ENCODE results near the gene SPAG16. TPM values are rescaled to one million over a fixed set of nuclear protein-coding genes. Genes with fewer than 3 reads are reported as not detected.

The SPAG16 gene
- total RNA-seq, 2 donors from 2014 or later: 5.3 to 6.6 TPM

DNA sequence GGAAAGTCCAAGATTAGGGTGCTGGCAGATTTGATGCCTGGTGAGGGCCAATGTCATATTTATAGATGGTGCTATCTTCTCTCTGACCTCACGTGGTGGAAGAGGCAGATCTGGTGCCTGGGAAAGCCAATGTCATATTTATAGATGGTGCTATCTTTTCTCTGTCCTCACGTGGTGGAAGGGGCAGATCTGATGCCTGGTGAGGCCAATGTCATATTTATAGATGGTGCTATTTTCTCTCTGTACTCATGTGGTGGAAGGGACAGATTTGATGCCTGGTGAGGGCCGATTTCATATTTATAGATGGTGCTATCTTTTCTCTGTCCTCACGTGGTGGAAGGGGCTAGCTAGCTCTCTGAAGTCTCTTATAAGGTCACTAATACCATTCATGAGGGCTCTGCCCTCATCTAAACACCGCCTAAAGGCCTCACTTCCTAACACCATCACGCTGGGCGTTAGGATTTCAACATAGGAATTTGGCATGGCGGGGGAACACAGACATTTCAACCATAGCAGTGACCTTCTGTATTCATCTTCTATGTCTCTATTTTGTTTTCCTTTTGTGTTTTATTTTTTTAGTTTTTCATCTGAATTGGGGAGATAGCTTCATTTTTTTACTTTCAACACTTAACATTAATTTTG, 278.4 kb downstream of the SPAG16 start:
- Mint-ChIP-seq H3K27ac (no peak overlapping the region), H3K27me3 (no peaks in the 10 kb centered on the region), H3K4me3 (no peak overlapping the region), H3K4me1 (ENCODE audit: low read depth in 2 of 2) (no peaks in the 10 kb centered on the region), H3K9me3 (peaks cover 20% of the 10 kb centered on the region), H3K36me3 (no peaks in the 10 kb centered on the region)
- no peak for DNase-seq (ENCODE audit: low spot score)
- ATAC-seq: no peak

DNA sequence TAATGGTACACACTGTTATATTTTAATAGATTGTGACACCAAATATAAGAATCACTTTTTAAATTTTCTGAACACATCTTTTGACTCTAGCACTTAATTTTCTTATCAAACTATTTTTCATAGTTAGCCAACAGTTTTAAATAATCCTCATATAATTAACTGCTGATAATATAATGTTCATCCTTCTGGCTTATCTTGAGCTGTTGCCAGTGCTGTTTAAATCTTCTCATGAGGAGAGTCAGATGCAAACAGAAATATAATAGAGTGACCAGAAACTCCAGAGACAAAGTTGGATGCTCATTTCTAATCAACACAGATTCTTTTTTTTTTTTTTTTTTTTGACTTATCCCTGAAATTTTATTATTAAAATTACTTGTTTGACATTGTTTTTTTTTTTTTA, 282.6 kb downstream of the SPAG16 start:
- peaks cover 20% of the 10 kb centered on the region for H3K9me3 Mint-ChIP-seq
- no peaks in the 10 kb centered on the region for H3K4me1 Mint-ChIP-seq (ENCODE audit: low read depth in 2 of 2)
- no peak for DNase-seq (ENCODE audit: low spot score)
- H3K27me3 Mint-ChIP-seq: no peaks in the 10 kb centered on the region
- H3K36me3 Mint-ChIP-seq: no peaks in the 10 kb centered on the region
- H3K4me3 Mint-ChIP-seq: no peak overlapping the region
- no peak overlapping the region for H3K27ac Mint-ChIP-seq
- ATAC-seq: no peak

DNA sequence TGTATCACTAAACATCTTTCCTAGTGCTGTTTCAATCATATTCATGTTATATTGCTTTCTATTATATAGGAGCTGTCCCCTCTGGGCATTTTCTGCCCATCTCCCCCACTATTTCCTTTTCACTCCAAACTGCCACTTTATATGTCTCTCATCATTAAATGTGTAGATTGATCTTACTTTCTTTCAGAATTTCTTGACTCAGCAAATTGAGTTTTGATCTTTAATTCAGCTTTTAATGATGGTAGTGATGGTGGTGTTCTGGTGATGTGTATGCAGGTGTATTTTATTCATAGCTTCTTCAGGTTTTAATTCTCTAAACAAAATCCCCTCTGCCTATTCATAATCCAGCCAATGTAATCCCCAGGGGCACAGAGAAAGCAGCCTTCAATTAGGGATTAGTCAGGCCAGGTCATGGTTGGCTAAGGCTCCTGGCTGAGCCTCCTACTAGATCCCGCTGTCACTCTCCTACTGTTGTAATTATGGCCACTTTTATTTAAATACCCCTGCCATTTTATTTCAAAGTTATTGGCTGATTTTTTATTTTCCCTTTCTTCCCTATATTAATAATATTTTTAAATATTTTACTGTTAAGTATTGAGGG, 325.4 kb downstream of the SPAG16 start:
- Mint-ChIP-seq H3K36me3 (no peaks in the 10 kb centered on the region), H3K27me3 (no peaks in the 10 kb centered on the region), H3K4me1 (ENCODE audit: low read depth in 2 of 2) (no peaks in the 10 kb centered on the region), H3K9me3 (peaks cover 4% of the 10 kb centered on the region), H3K27ac (no peak overlapping the region), H3K4me3 (no peak overlapping the region)
- DNase-seq (ENCODE audit: low spot score) (no peak), ATAC-seq (no peak)

GRCh38 chr2:213627054-213627710, 342.9 kb downstream of the SPAG16 start:
- no peak overlapping the region for H3K27ac Mint-ChIP-seq
- ATAC-seq (no peak), DNase-seq (ENCODE audit: low spot score) (no peak)
- H3K36me3 Mint-ChIP-seq: no peaks in the 10 kb centered on the region
- no peaks in the 10 kb centered on the region for H3K27me3 Mint-ChIP-seq
- H3K9me3 Mint-ChIP-seq: peaks cover 3% of the 10 kb centered on the region
- no peak overlapping the region for H3K4me3 Mint-ChIP-seq
- H3K4me1 Mint-ChIP-seq (ENCODE audit: low read depth in 2 of 2): no peaks in the 10 kb centered on the region

DNA sequence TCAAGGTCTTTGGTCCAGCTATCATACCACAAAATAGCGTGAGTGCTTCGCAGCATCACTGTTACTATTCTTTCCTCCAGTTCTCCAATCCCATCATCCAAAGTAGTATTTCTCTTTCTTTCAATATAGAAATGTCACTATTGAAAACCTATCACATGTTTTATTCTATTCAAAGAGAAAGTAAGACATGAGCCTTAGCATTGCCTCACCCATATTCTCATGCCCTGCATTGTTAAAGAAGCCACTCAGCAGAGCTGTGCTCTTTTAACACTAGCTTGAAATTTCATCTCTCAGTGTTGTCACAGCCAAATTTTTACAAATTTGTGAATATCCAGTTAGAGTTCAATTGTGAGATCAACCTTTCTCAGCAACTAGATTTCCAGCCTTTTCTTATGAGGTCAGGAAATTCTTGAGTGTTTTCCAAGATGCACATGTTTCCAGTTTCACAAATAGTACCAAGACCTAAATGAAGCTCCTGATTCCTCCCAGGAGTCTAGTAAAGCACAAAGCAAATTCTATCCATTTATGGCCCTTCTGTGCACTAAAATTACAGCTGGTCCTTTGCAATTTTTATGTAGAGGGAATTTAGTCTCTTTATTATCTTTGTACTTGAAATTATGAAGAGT, 343.7 kb downstream of the SPAG16 start:
- no peaks in the 10 kb centered on the region for H3K4me1 Mint-ChIP-seq (ENCODE audit: low read depth in 2 of 2)
- ATAC-seq (no peak), DNase-seq (ENCODE audit: low spot score) (no peak)
- H3K4me3 Mint-ChIP-seq: no peak overlapping the region
- no peak overlapping the region for H3K27ac Mint-ChIP-seq
- H3K36me3 Mint-ChIP-seq: no peaks in the 10 kb centered on the region
- no peaks in the 10 kb centered on the region for H3K27me3 Mint-ChIP-seq
- peaks cover 7% of the 10 kb centered on the region for H3K9me3 Mint-ChIP-seq

DNA sequence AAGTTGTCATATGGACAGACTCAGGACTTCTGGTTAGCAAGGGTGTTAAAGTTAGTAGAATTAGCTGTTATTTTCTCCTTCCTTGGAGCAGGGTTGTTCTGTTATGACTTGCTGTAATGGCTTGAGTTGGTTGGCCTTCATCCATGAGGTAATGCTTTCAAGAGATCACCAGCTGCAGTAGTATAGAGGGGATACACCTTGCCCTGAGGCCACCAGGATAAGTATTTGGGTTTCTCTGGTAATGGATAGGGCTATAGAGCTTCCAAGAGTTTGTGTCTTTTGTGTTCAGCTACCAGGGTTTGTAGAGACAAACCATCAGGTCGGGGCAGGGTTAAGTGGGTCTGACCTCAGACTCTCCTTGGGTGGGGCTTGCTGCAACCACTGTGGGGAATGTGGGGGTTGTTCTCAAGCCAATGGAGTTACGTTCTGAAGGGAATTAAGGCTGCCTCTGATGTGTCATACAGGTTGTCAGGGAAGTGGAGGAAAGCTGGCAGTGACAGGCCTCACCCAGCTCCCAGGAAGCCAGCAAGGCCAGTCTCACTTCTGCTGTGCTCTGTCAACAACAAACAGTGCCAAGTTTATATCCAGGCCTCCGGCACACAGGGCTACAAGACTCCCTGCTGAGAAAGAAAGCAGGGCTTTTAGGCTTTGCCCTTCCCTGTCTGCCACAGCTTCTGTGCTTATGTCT, 356.6 kb downstream of the SPAG16 start:
- no peak overlapping the region for H3K27ac Mint-ChIP-seq
- DNase-seq (ENCODE audit: low spot score): no peak
- no peak for ATAC-seq

DNA sequence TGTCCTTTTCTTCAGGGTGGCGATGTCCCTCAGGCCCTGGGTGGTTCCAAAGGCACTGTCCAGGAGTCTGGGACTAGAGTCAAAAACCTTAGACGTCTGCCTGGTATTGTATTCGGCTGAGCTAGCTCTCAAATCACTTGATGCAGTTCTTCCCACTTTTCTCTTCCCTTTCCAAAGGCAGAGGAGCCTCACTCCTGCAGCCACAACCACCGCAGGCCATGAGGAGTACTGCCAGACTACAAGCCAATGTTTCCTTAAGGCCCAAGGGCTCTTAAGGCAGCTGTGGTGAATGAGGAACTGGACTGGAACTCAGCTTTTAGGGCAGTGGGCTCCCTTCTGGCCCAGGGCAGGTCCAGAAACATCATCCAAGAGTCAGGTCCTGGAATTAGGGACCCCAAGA, 360.7 kb downstream of the SPAG16 start:
- ATAC-seq (no peak), DNase-seq (ENCODE audit: low spot score) (no peak)
- Mint-ChIP-seq H3K4me3 (no peak overlapping the region), H3K4me1 (ENCODE audit: low read depth in 2 of 2) (no peaks in the 10 kb centered on the region), H3K27ac (no peak overlapping the region), H3K36me3 (no peaks in the 10 kb centered on the region), H3K9me3 (peaks cover 9% of the 10 kb centered on the region), H3K27me3 (no peaks in the 10 kb centered on the region)

More for the DNA sequence above, 356.6 kb downstream of the SPAG16 start:
- Mint-ChIP-seq H3K9me3 (peaks cover 23% of the 10 kb centered on the region), H3K36me3 (no peaks in the 10 kb centered on the region), H3K27me3 (no peaks in the 10 kb centered on the region), H3K4me3 (no peak overlapping the region), H3K4me1 (ENCODE audit: low read depth in 2 of 2) (no peaks in the 10 kb centered on the region)

GRCh38 chr2:213649176-213649575, 364.9 kb downstream of the SPAG16 start:
- ATAC-seq (no peak), DNase-seq (ENCODE audit: low spot score) (no peak)
- H3K36me3 Mint-ChIP-seq: no peaks in the 10 kb centered on the region
- H3K9me3 Mint-ChIP-seq: peaks cover 6% of the 10 kb centered on the region
- no peaks in the 10 kb centered on the region for H3K4me1 Mint-ChIP-seq (ENCODE audit: low read depth in 2 of 2)
- no peaks in the 10 kb centered on the region for H3K27me3 Mint-ChIP-seq
- no peak overlapping the region for H3K27ac Mint-ChIP-seq
- no peak overlapping the region for H3K4me3 Mint-ChIP-seq

DNA sequence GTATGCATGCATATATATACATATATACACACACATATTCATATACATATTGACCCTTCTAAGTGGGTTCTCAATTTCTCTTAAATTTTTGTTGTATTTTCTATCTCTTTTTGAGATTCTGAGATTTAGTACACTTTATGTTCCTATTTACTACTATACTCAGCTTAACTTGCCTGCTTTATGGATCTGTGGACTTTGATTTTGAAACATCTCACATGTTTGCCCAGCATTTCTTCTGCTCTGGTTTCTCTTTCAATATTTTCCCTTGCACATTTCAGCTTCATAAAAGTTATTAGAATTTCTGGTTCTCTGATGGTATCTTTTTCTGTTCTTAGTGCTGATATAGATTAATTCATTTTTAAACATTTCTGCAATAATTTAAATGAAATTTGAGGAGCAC, 380.6 kb downstream of the SPAG16 start:
- peaks cover 3% of the 10 kb centered on the region for H3K9me3 Mint-ChIP-seq
- H3K4me3 Mint-ChIP-seq: no peak overlapping the region
- no peaks in the 10 kb centered on the region for H3K4me1 Mint-ChIP-seq (ENCODE audit: low read depth in 2 of 2)
- no peaks in the 10 kb centered on the region for H3K27me3 Mint-ChIP-seq
- H3K36me3 Mint-ChIP-seq: no peaks in the 10 kb centered on the region
- ATAC-seq (no peak), DNase-seq (ENCODE audit: low spot score) (no peak)
- no peak overlapping the region for H3K27ac Mint-ChIP-seq

GRCh38 chr2:213669657-213670056, 385.4 kb downstream of the SPAG16 start:
- Mint-ChIP-seq H3K27me3 (no peaks in the 10 kb centered on the region), H3K36me3 (no peaks in the 10 kb centered on the region), H3K9me3 (peaks cover 7% of the 10 kb centered on the region), H3K4me3 (no peak overlapping the region), H3K4me1 (ENCODE audit: low read depth in 2 of 2) (no peaks in the 10 kb centered on the region), H3K27ac (no peak overlapping the region)
- no peak for ATAC-seq
- no peak for DNase-seq (ENCODE audit: low spot score)

- H3K9me3 Mint-ChIP-seq: peaks cover 11% of the 10 kb centered on the region
- no peaks in the 10 kb centered on the region for H3K4me1 Mint-ChIP-seq (ENCODE audit: low read depth in 2 of 2)
- ATAC-seq (no peak), DNase-seq (ENCODE audit: low spot score) (no peak)
- H3K36me3 Mint-ChIP-seq: no peaks in the 10 kb centered on the region
- H3K27me3 Mint-ChIP-seq: no peaks in the 10 kb centered on the region
- H3K4me3 Mint-ChIP-seq: no peak overlapping the region
- no peak overlapping the region for H3K27ac Mint-ChIP-seq
Observed at GRCh38 chr2:213678437-213679218, 394.4 kb downstream of the SPAG16 start.

GRCh38 chr2:213679894-213680293, 395.6 kb downstream of the SPAG16 start:
- no peak overlapping the region for H3K27ac Mint-ChIP-seq
- no peak overlapping the region for H3K4me3 Mint-ChIP-seq
- no peak for ATAC-seq

DNA sequence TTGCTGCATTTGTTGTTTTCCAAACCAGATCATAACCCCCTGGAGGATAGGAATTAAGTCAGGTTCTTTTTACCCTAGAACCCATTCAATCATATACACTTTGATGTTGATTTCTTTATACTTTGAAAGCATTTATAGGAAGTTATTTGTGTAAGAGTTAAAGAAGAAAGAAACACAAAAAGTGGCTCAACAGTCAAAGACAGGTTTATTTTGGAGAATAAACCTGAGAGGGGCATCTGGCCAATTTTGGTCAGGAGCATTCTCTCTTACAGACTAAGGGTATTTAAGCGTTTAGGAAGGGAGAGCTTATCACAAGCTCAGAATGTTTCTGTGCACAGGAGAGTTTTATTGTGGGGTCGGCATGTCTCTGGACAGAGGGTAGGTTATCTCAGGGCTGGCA, 398.0 kb downstream of the SPAG16 start:
- no peaks in the 10 kb centered on the region for H3K4me1 Mint-ChIP-seq (ENCODE audit: low read depth in 2 of 2)
- H3K36me3 Mint-ChIP-seq: no peaks in the 10 kb centered on the region
- DNase-seq (ENCODE audit: low spot score): no peak
- no peak for ATAC-seq
- H3K27ac Mint-ChIP-seq: no peak overlapping the region
- H3K27me3 Mint-ChIP-seq: no peaks in the 10 kb centered on the region
- no peak overlapping the region for H3K4me3 Mint-ChIP-seq
- peaks cover 14% of the 10 kb centered on the region for H3K9me3 Mint-ChIP-seq

More at GRCh38 chr2:213679894-213680293, 395.6 kb downstream of the SPAG16 start:
- Mint-ChIP-seq H3K4me1 (ENCODE audit: low read depth in 2 of 2) (no peaks in the 10 kb centered on the region), H3K27me3 (no peaks in the 10 kb centered on the region), H3K9me3 (peaks cover 14% of the 10 kb centered on the region), H3K36me3 (no peaks in the 10 kb centered on the region)
- DNase-seq (ENCODE audit: low spot score): no peak
